Measurements from ENCODE around the gene CA10.

- TF ChIP-seq CTCF (conservative IDR thresholded peaks at IDR 0.05; ENCODE audit: low read depth, low read length) (no peak), NFE2L2 (IDR thresholded peaks at IDR 0.05; ENCODE audit: low read depth, low read length) (no peak), MXI1 (IDR thresholded peaks at IDR 0.05; ENCODE audit: borderline replicate concordance, low read depth, low read length) (no peak), CEBPB (IDR thresholded peaks at IDR 0.05; ENCODE audit: low read depth, low read length) (no peak), RAD21 (IDR thresholded peaks at IDR 0.05; ENCODE audit: low read length) (no peak), RFX5 (IDR thresholded peaks at IDR 0.05; ENCODE audit: low read depth, low read length) (no peak), SMC3 (IDR thresholded peaks at IDR 0.05; ENCODE audit: low read depth, low read length) (no peak), POLR2A (IDR thresholded peaks at IDR 0.05; ENCODE audit: low read depth, low read length) (no peak), USF2 (IDR thresholded peaks at IDR 0.05; ENCODE audit: low read depth, low read length) (no peak), FOS (IDR thresholded peaks at IDR 0.05; ENCODE audit: low read depth, low read length) (no peak), MAFK (IDR thresholded peaks at IDR 0.05; ENCODE audit: low read depth, low read length) (no peak), BHLHE40 (IDR thresholded peaks at IDR 0.05; ENCODE audit: low read depth, low read length) (no peak)
Observed at GRCh38 chr17:51720439-51720838, 438.1 kb downstream of the CA10 start.
